GM18951 (cell line): ENCODE measurements around the gene CELF1.

Experiments used
- POLR2A ChIP-seq: IDR thresholded peaks from 4 replicates; pipeline ENCODE4 v1.6.1; 2011; ENCODE audit warnings: mild to moderate bottlenecking; ENCODE audit not compliant: insufficient read length, insufficient read depth; ENCODE audit errors: extremely low read depth
- in situ Hi-C: fragments of 300-500 bp; cut with MboI; formaldehyde crosslinking; loops from one replicate; pipeline ENCODE4 v1.12.0; 2022; ENCODE audit warnings: low sequenced_read_pairs, mixed read lengths, inconsistent platforms; ENCODE audit not compliant: unreplicated experiment

The CELF1 gene

GRCh38 chr11:47587723-47588326 is 34.9 kb upstream of the CELF1 start:
- in situ Hi-C loops: no loop called here
- no peak for TF ChIP-seq POLR2A

GRCh38 chr11:47587039-47587716 is 34.2 kb upstream of the CELF1 start:
- TF ChIP-seq POLR2A: no peak
- in situ Hi-C loops: no loop called here

GRCh38 chr11:47586098-47586855 is 33.3 kb upstream of the CELF1 start, which contains the start of gene FAM180B:
TSS of gene FAM180B (plus strand) at chr11:47586678. CDS start at chr11:47586769, 91 bp downstream.
- no peak for TF ChIP-seq POLR2A
- in situ Hi-C loops: no loop called here

GRCh38 chr11:47583844-47584243 is 30.9 kb upstream of the CELF1 start:
- TF ChIP-seq POLR2A: no peak
- in situ Hi-C loops: no loop called here

GRCh38 chr11:47578524-47579494 is 25.9 kb upstream of the CELF1 start, which contains the start of the genes KBTBD4 and NDUFS3:
TSS of gene KBTBD4 (minus strand) at chr11:47578970. CDS start at chr11:47578951, 19 bp downstream.
TSS of gene NDUFS3 (plus strand) at chr11:47579074. CDS start at chr11:47579092, 18 bp downstream.
- TF ChIP-seq POLR2A: peak; percentile 90
- in situ Hi-C loops: no loop called here

GRCh38 chr11:47577460-47578041 is 24.6 kb upstream of the CELF1 start:
- no peak for TF ChIP-seq POLR2A
- in situ Hi-C loops: no loop called here

GRCh38 chr11:47573321-47573720 is 20.4 kb upstream of the CELF1 start:
- no peak for TF ChIP-seq POLR2A

GRCh38 chr11:47572715-47573255 is 19.9 kb upstream of the CELF1 start:
- no peak for TF ChIP-seq POLR2A
- in situ Hi-C loops: no loop called here

More at GRCh38 chr11:47573321-47573720, 20.4 kb upstream of the CELF1 start:
- in situ Hi-C loops: no loop called here

GRCh38 chr11:47571895-47572294 is 19.0 kb upstream of the CELF1 start:
- TF ChIP-seq POLR2A: no peak
- in situ Hi-C loops: no loop called here

- no peak for TF ChIP-seq POLR2A
- in situ Hi-C loops: no loop called here
Measured at GRCh38 chr11:47571357-47571729, 18.4 kb upstream of the CELF1 start.

- no peak for TF ChIP-seq POLR2A
- in situ Hi-C loops: no loop called here
Measured at GRCh38 chr11:47570651-47571356, 17.9 kb upstream of the CELF1 start.
